ENCODE measurements around the gene PIK3CB.
"Not testable (repeated sequence)": the region's sequence is repeated elsewhere in the genome, so short reads cannot be mapped to it uniquely, and the experiment has no call there.

PIK3CB gene

GRCh38 chr3:138678086-138678485 lies 156.6 kb downstream of the PIK3CB start:
- no peak for DNase-seq

DNA sequence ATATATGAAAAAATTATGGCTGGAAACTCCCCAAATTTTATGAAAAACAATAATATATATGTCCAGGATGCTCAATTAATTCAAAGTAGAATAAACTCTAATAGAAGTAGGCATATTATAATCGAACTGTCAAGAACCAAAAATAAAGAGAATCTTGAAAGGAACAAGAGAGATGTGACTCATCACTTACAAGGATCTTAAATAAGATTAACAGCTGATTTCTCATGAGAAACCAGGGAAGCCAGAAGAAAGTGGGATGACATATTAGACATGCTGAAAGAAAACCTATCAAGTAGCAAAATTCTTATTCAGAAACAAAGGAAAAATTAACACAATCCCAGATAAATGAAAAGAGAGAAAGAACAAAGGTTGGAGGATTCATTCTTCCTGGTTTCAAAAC lies 159.3 kb downstream of the PIK3CB start:
- DNase-seq: no peak

GRCh38 chr3:138673641-138674530 lies 160.8 kb downstream of the PIK3CB start:
- DNase-seq: no peak

DNA sequence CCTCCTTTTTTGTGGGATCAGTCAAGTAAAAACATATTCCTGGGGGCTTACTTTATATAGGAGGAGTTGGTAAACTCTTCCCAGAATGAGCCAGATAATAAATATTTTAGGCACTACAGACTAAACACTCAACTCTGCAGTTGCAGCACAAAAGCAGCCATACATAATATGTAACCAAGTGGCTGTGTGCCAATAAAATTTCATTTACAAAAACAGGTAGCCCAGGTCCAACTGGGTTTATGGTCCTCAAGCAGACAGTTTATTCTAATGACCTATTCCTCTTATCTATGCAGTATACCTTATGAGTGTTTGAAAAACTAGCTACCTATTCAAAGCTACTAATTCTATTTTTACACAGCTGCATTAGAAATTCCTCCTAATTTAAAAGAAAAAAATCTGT lies 164.3 kb downstream of the PIK3CB start:
- DNase-seq: no peak

DNA sequence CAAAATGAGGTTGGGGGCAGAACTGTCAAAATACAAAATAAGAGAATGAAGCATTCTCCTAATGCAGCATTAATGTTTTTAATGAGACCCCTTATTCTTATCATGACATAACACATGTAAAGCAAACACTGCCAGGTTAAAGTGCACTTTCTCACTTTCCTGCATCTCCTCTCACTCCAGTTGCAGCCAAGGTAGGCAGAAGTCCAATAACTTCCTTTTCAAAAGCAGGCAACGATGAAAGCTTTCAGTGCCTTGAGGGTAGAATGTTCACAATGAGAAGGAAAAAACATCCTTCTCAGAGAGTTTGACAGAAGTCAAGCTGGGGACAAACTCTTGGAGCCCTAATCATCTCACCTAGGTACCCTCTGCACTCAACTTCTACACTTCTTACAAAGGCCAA lies 166.6 kb downstream of the PIK3CB start:
- DNase-seq: no peak

DNA sequence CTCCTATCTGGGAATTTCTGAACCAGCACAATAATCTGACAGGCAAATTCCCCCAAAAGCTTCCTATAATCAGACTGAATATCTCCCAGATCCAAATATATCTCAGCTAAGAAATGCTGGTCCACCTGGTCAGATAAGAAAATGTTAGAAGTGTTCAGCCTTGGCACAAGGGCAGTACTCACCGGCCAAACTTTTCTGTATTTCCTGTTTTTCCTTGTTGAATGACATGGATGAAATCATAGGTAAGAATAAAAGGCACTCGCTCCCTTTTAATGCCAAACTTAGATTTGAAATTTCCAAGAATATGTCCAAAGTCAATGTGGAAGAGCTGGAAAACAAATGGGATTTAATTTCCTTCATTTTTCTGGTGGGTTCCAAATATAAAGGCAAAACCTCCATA lies 177.2 kb downstream of the PIK3CB start:
- no peak for DNase-seq

GRCh38 chr3:138653567-138653966 lies 181.2 kb downstream of the PIK3CB start:
- no peak for DNase-seq

GRCh38 chr3:138649134-138649533 lies 185.6 kb downstream of the PIK3CB start:
- DNase-seq: no peak

- DNase-seq: no peak
These were observed 188.2 kb downstream of the PIK3CB start for GRCh38 chr3:138646513-138646912.

DNA sequence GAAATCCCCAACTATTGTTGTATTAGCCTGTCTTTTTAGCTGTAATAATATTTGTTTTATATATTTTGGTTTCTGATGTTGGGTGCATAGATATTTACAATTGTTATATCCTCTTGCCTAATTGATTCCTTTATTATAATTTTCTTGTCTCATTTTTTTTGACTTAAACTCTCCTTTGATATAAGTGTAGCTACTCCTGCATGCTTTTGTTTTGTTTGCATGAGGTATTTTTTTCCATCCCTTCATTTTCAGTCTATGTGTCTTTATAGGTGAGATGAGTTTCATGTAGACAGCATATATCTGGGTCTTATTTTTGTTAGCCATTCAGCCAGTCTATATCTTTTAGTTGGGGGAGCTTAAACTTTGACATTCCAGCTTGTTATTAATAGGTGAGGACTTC lies 188.7 kb downstream of the PIK3CB start:
- DNase-seq: no peak

GRCh38 chr3:138642927-138643253 lies 191.8 kb downstream of the PIK3CB start:
- no peak for DNase-seq

- no peak for DNase-seq
These were observed 192.4 kb downstream of the PIK3CB start for GRCh38 chr3:138642226-138642926.

- DNase-seq: no peak
These were observed 194.2 kb downstream of the PIK3CB start for GRCh38 chr3:138640537-138640936.

- DNase-seq: no peak
These were observed 196.1 kb downstream of the PIK3CB start for GRCh38 chr3:138638641-138639040.

- no peak for DNase-seq
These were observed 205.2 kb downstream of the PIK3CB start for GRCh38 chr3:138629526-138629925.

DNA sequence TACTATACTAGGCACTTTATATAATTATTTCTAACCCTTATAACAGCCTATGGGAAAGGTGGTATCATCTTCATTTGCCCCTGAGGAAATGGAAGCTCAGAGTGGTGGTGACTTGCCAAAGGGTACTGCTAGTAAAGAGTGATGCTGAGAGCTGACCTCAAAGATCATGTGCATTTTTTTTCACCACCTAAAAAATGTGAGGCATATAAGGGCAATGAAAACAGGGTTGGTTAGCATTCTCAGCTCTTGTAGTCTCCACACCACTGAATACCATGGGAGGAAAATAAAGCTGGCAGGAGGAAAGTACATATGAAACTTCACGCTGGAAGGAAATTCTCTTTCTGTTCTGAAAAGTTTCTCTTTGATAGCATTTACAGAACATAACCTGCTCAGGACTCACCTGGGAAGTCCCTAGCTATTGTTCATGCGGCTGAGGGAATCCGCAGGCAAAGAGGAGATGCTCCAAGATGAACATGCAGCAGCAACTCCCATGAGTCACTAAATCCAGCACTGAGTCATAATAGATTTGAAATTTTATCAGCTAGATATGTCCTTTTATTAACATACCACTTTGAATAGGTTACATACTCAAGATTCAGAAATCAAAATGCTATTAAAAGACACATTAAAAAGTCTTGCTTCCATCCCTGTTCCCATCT lies 208.9 kb downstream of the PIK3CB start:
- no peak for DNase-seq

DNA sequence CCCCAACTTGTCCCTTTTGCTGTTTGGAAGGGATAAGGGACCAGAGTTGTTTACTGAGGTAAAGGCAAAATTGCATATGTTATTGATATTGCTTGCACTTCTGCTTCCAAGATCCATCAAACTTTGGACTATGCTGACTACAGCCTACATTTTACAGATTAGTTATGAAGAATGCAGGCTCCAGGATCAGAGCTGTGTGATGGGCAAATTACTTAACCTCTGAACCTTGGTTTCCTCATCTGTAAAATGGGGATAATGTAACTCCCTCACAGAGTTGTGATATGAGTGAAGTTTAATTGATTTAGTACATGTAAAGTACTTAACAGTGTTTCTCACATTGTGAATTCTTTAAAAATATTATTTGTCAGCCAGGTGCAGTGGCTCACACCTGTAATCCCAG lies 210.2 kb downstream of the PIK3CB start:
- DNase-seq: no peak

- no peak for DNase-seq
These were observed 214.3 kb downstream of the PIK3CB start for GRCh38 chr3:138620431-138620830.

DNA sequence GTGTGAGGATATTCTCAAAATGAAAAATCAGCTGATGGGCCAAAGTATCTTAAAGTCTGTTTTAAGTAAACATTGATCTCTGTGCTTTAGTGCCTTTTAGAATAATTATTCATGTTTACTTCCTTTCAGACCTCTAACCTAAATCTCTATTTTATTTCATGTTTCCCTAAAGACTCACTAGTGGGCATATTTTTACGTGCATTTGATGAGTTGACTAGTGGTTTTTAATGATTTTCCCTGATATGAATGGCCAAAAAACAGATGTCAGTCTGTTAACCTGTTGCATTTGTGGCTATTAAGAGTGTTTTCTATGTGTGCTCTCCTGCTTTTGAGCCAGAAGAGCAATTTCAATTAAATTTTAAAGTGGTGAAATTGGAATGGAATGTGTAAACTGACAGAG lies 219.3 kb downstream of the PIK3CB start:
- DNase-seq: no peak

DNA sequence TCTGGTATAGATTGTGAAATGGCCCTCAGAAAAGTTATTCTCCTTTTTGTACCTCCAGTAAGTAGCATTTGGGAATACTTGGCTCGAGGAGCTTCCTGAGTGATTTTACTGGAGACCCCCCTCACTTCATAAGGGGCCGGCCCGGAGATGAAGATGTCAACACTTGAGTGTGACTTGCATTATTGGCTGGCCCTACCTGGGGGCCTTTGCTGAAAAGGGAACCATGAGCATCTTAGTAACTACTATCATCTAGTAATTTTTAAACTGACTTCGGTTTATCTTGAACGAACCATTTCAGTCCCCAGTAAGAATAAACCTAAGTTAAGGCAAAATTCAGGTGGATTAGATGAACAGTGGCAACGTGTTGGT lies 224.8 kb downstream of the PIK3CB start:
- DNase-seq: no peak

DNA sequence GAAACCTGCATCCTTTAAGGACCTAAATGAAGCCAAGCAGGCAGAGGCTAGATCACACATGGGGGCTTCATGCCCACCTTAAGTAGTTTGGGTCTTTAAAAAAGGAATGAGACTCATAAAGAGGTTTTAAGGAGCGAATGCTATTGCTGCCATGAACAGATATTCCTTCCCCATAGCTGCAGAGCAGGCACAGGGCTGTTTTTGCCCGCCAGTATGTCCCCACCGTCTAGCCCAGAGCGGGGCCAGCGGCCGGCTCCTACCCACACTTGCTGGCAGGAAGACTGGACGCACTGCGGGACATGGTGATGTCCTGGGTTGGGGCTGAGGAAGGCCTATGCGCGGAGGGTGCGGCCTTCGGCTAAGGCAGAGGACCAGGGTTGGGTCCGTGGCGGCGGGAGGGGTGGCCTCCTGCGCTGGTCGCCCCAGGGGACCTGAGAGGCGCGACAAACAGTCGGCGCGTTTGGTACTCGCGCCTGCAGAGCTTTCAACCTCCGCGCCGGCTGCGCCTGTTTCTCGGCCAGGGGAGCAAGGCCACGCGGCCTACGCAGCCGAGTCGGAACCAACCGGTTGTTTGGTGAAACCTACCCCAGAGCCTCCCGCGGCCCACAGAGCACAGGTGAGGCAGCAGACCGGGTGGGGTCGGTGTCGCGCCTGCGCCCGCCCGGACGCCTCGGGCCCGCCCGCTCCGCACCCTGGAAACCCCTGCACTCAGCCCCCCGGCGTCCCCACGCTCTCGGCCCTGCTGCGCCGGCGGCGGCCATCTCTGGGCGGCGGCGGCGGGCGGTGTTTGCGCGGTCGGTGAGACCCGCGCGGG lies 226.2 kb downstream of the PIK3CB start, which contains the start of gene FAIM:
TSS of gene FAIM (plus strand) at position 450 of the 814 bp plus-strand sequence. CDS start 10,956 bp downstream, outside the sequence.
- peak; percentile 74 for DNase-seq

- not testable (repeated sequence) for DNase-seq
These were observed 230.6 kb downstream of the PIK3CB start for GRCh38 chr3:138604106-138604595.

Data from CD4-positive, alpha-beta T cell treated with Interleukin-17A for 1 hour (primary cell).